ENCODE results near the gene RUNX1. TPM values are rescaled to one million over a fixed set of nuclear protein-coding genes. Genes with fewer than 3 reads are reported as not detected.

RUNX1 gene
- polyA plus RNA-seq, 1 of the 3 experiments (the other 2 are of a cell fraction) = 17.1 TPM

- no peak overlapping the region for H3K9ac ChIP-seq
- H3K36me3 ChIP-seq (replicated peaks in 1 of 2; ENCODE audit: control insufficient read depth in 1 of 2, insufficient read depth in 2 of 2, low read length in 1 of 2) = no peaks in the 10 kb centered on the region
- no peaks in the 10 kb centered on the region for H4K20me1 ChIP-seq (ENCODE audit: insufficient read depth)
- H3K4me3 ChIP-seq (ENCODE audit: low read depth in 2 of 2, low read length in 1 of 2) = no peak overlapping the region
- H3F3A ChIP-seq (replicated peaks; ENCODE audit: insufficient read depth) = no peaks in the 10 kb centered on the region
- no peak overlapping the region for H2AFZ ChIP-seq (ENCODE audit: low read depth)
- ChIA-PET CTCF (interaction anchor here (0.9 to 2.2 kb wide), 4 partner anchors 20 to 931 kb away, joined by 3 to 5 read pairs (median 3); no protein-coding TSS in a partner anchor), POLR2A (no interaction called here)
- H3K9me2 ChIP-seq = no peaks in the 10 kb centered on the region
- H3K9me3 ChIP-seq = no peaks in the 10 kb centered on the region
- H3K27ac ChIP-seq (ENCODE audit: low read depth in 2 of 2, low read length in 1 of 2) = no peak overlapping the region
- TF ChIP-seq TEAD4 (IDR thresholded peaks at IDR 0.05; ENCODE audit: borderline replicate concordance, insufficient read depth) (no peak), EP300 (IDR thresholded peaks at IDR 0.05; ENCODE audit: borderline replicate concordance in 1 of 2, low read depth in 1 of 2, low read length in 1 of 2) (no peak), MEF2A (IDR thresholded peaks at IDR 0.05; ENCODE audit: borderline replicate concordance, low read depth) (no peak), JUND (IDR thresholded peaks at IDR 0.05) (no peak), POLR2AphosphoS5 (IDR thresholded peaks at IDR 0.05; ENCODE audit: low read depth, low read length) (no peak), NFIC (IDR thresholded peaks at IDR 0.05; ENCODE audit: borderline replicate concordance) (no peak), MXI1 (IDR thresholded peaks at IDR 0.05; ENCODE audit: low read depth, low read length) (no peak), RCOR1 (IDR thresholded peaks at IDR 0.05; ENCODE audit: low read length) (no peak), GABPA (IDR thresholded peaks at IDR 0.05; ENCODE audit: low read depth) (no peak), CTCF (IDR thresholded peaks at IDR 0.05) (no peak), YY1 (IDR thresholded peaks at IDR 0.05; ENCODE audit: low read depth) (no peak), EZH2phosphoT487 (IDR thresholded peaks at IDR 0.05; ENCODE audit: borderline replicate concordance, low read depth) (no peak), SIN3A (IDR thresholded peaks at IDR 0.05; ENCODE audit: borderline replicate concordance, low read depth, low read length) (no peak), TCF12 (IDR thresholded peaks at IDR 0.05) (no peak), TAF1 (IDR thresholded peaks at IDR 0.05; ENCODE audit: borderline replicate concordance, low read depth, low read length) (no peak), FOXM1 (IDR thresholded peaks at IDR 0.05; ENCODE audit: low read depth) (no peak), NRF1 (IDR thresholded peaks at IDR 0.05; ENCODE audit: low read depth, low read length) (no peak)
- DNase-seq = no peak
- no peaks in the 10 kb centered on the region for H3K79me2 ChIP-seq (ENCODE audit: insufficient read depth)
- WGBS (ENCODE audit: low lambda C conversion rate) = 58% methylated on average over 3 of the region's 3 CpGs
- peaks cover 0 to 3% of the 10 kb centered on the region in 2 experiments; a peak in 1 of 4 replicates for H3K4me1 ChIP-seq (ENCODE audit: control insufficient read depth in 1 of 2, insufficient read depth in 2 of 2, low read depth in 1 of 2, low read length in 1 of 2)
- H3K4me2 ChIP-seq = no peak overlapping the region
- H3K27me3 ChIP-seq (ENCODE audit: insufficient read depth) = no peaks in the 10 kb centered on the region
These were observed 139.4 kb downstream of the RUNX1 start for GRCh38 chr21:34909492-34910292.
